K562 (cell line): Measurements from ENCODE around the gene MLLT6. TPM values are rescaled to one million over a fixed set of nuclear protein-coding genes. Genes with fewer than 3 reads are reported as not detected.

Source experiments
- CTCFL ChIP-seq: IDR thresholded peaks from 2 replicates; pipeline ENCODE4 v1.6.1; 2011; ENCODE audit warnings: borderline replicate concordance, low read depth, mild to moderate bottlenecking, moderate library complexity, low read length; ENCODE audit not compliant: insufficient read depth, poor library complexity, severe bottlenecking
- FOS ChIP-seq: IDR thresholded peaks from 3 replicates; pipeline ENCODE4 v1.6.1; 2011; ENCODE audit not compliant: insufficient read length; ENCODE audit errors: extremely low read depth
- GTF3C2 ChIP-seq: IDR thresholded peaks from 3 replicates; pipeline ENCODE4 v1.6.1; 2011; ENCODE audit warnings: borderline replicate concordance, mild to moderate bottlenecking, moderate library complexity; ENCODE audit not compliant: insufficient read length; ENCODE audit errors: extremely low read depth
- HMG20A ChIP-seq: fragments of 450-650 bp; formaldehyde crosslinking; conservative IDR thresholded peaks from 2 replicates; pipeline ENCODE4 v1.4.0; 2020; ENCODE audit warnings: mild to moderate bottlenecking, mixed read lengths
- HNRNPL ChIP-seq: fragments of 200-400 bp; formaldehyde crosslinking; IDR thresholded peaks from 2 replicates; pipeline ENCODE4 v1.6.1; 2017; ENCODE audit warnings: low read depth, mild to moderate bottlenecking, low read length
- PHB2 ChIP-seq: fragments of 450-650 bp; IDR thresholded peaks from 2 replicates; pipeline ENCODE4 v1.6.1; 2017; ENCODE audit warnings: low read depth
- PTRF ChIP-seq: fragments of 450-650 bp; IDR thresholded peaks from 2 replicates; pipeline ENCODE4 v1.6.1; 2016; ENCODE audit warnings: mild to moderate bottlenecking, missing genetic modification characterization, missing compliant biosample characterization
- SMARCA4 ChIP-seq: fragments of 450-650 bp; IDR thresholded peaks from 2 replicates; pipeline ENCODE4 v1.6.1; 2016
- SRSF9 ChIP-seq: fragments of 200-400 bp; formaldehyde crosslinking; IDR thresholded peaks from 2 replicates; pipeline ENCODE4 v1.6.1; 2017; ENCODE audit warnings: low read depth, low read length, borderline replicate concordance
- TEAD4 ChIP-seq, 2 experiments: sonication (generic) in 1 of 2; formaldehyde crosslinking in 1 of 2; IDR thresholded peaks; 2 replicates each; pipeline versions ENCODE4 v1.6.1 to v1.8.0; 2012 to 2022; ENCODE audit warnings: borderline replicate concordance in 1 of 2, inconsistent platforms in 1 of 2, low read length in 1 of 2, mild to moderate bottlenecking in 1 of 2, missing genetic modification reagents in 1 of 2
- UBTF ChIP-seq, 2 experiments: IDR thresholded peaks; 2 replicates each; pipeline ENCODE4 v1.6.1; 2012; ENCODE audit warnings: improper control_type of control experiment in 2 of 2, low read depth in 2 of 2, low read length in 2 of 2, borderline replicate concordance in 1 of 2
- USF1 ChIP-seq: sonication (generic); formaldehyde crosslinking; IDR thresholded peaks from 2 replicates; pipeline ENCODE4 v1.9.0; 2022; ENCODE audit warnings: mild to moderate bottlenecking, missing genetic modification reagents
- ZFX ChIP-seq: sonication (generic); formaldehyde crosslinking; IDR thresholded peaks from 2 replicates; pipeline ENCODE4 v1.8.0; 2022; ENCODE audit warnings: mild to moderate bottlenecking, missing genetic modification reagents, moderate library complexity
- ZKSCAN8 ChIP-seq: fragments of 200-800 bp; sonication (Bioruptor generic); IDR thresholded peaks from 2 replicates; pipeline ENCODE4 v1.6.1; 2016; ENCODE audit warnings: missing genetic modification characterization, missing compliant biosample characterization
- ZNF146 ChIP-seq: IDR thresholded peaks from one replicate; pipeline ENCODE4 v1.6.1; 2018; ENCODE audit warnings: missing compliant biosample characterization; ENCODE audit not compliant: unreplicated experiment
- ZNF212 ChIP-seq: fragments of 450-650 bp; formaldehyde crosslinking; IDR thresholded peaks from 2 replicates; pipeline ENCODE4 v1.4.0; 2020; ENCODE audit warnings: mild to moderate bottlenecking
- ZNF695 ChIP-seq: fragments of 450-650 bp; formaldehyde crosslinking; IDR thresholded peaks from 2 replicates; pipeline ENCODE4 v1.4.0; 2020; ENCODE audit warnings: mild to moderate bottlenecking, moderate library complexity
- polyA plus RNA-seq, 8 experiments: library from polyadenylated mRNA; depleted of rRNA in 4 of 8; stranded (reverse) in 5 of 8; unstranded in 3 of 8; fragments of >200 nt; fragmentation: Nextera tagmentation in 2 of 8; fragmentation: Illumina TruSeq in 1 of 8; extraction: Ambion mirVana in 2 of 8; extraction: Trizol in 1 of 8; gene quantifications; 2 replicates each; pipeline versions ENCODE4 v1.2.1 to v1.2.3, GENCODE V29; 2011 to 2014; ENCODE audit warnings: inconsistent platforms in 1 of 8, missing spikeins in 1 of 8
- total RNA-seq, 7 experiments: library from RNA; depleted of rRNA in 6 of 7; stranded (reverse); fragments of >200 nt in 6 of 7; fragmentation: Illumina TruSeq in 2 of 7; extraction: Trizol in 2 of 7; gene quantifications; 2 replicates each; pipeline versions ENCODE4 v1.2.1 to v1.2.3, GENCODE V29; 2011 to 2021; ENCODE audit warnings: low replicate concordance in 1 of 7

Gene MLLT6
- total and polyA plus RNA-seq, 9 of the 15 experiments (the other 6 are each of a cell fraction or from before 2014, with no cell fraction given) = 3.1 to 71.7 (median 30.0) TPM

GRCh38 chr17:38761612-38762011 is 56.5 kb downstream of the MLLT6 start (continued):
- TF ChIP-seq HMG20A (CRISPR knock-in tag) = no peak
- no peak for TF ChIP-seq ZFX (CRISPR knock-in tag)
- peak; percentile 10 for TF ChIP-seq CTCFL
- no peak for TF ChIP-seq PTRF (tag)
- no peak for TF ChIP-seq ZNF212 (CRISPR knock-in tag)
- no peak for TF ChIP-seq UBTF (IDR thresholded peaks at IDR 0.05; ENCODE audit: borderline replicate concordance in 1 of 2, low read depth in 2 of 2, low read length in 2 of 2)
- no peak for TF ChIP-seq PHB2
- peak; percentile 16 for TF ChIP-seq GTF3C2
- TF ChIP-seq HNRNPL = no peak
- no peak for TF ChIP-seq ZNF146
- TF ChIP-seq USF1 (CRISPR knock-in tag) = no peak
- no peak for TF ChIP-seq ZNF695 (CRISPR knock-in tag)
- no peak for TF ChIP-seq SMARCA4
- TF ChIP-seq ZKSCAN8 (CRISPR knock-in tag) = no peak
- TF ChIP-seq SRSF9 = no peak
- TF ChIP-seq FOS = no peak
- no peak for TF ChIP-seq TEAD4 (IDR thresholded peaks at IDR 0.05; ENCODE audit: low read length)
- no peak for TF ChIP-seq TEAD4 (CRISPR knock-in tag; IDR thresholded peaks at IDR 0.05; ENCODE audit: borderline replicate concordance)
